Measurements from ENCODE around the gene MGAT4B.

- TF ChIP-seq CTCF (optimal IDR thresholded peaks at IDR 0.05 in 1 of 3, IDR thresholded peaks at IDR 0.05 in 1 of 3, conservative IDR thresholded peaks at IDR 0.05 in 1 of 3; ENCODE audit: extremely low read depth in 1 of 3, insufficient read depth in 2 of 3, low read length in 3 of 3) (no peak), EZH2 (IDR thresholded peaks at IDR 0.05; ENCODE audit: low read length) (no peak)
These were observed 27.0 kb upstream of the MGAT4B start for GRCh38 chr5:179833709-179834070.

All from keratinocyte (primary cell).